ELR (cell line): ENCODE results near the gene MUC3A.
"Not testable (repeated sequence)": the region's sequence is repeated elsewhere in the genome, so short reads cannot be mapped to it uniquely, and the experiment has no call there.

Experiments used
- DNase-seq: peaks from one replicate; pipeline ENCODE4 v3.0.0-alpha.2; 2015; ENCODE audit warnings: low read depth

The MUC3A gene

DNA sequence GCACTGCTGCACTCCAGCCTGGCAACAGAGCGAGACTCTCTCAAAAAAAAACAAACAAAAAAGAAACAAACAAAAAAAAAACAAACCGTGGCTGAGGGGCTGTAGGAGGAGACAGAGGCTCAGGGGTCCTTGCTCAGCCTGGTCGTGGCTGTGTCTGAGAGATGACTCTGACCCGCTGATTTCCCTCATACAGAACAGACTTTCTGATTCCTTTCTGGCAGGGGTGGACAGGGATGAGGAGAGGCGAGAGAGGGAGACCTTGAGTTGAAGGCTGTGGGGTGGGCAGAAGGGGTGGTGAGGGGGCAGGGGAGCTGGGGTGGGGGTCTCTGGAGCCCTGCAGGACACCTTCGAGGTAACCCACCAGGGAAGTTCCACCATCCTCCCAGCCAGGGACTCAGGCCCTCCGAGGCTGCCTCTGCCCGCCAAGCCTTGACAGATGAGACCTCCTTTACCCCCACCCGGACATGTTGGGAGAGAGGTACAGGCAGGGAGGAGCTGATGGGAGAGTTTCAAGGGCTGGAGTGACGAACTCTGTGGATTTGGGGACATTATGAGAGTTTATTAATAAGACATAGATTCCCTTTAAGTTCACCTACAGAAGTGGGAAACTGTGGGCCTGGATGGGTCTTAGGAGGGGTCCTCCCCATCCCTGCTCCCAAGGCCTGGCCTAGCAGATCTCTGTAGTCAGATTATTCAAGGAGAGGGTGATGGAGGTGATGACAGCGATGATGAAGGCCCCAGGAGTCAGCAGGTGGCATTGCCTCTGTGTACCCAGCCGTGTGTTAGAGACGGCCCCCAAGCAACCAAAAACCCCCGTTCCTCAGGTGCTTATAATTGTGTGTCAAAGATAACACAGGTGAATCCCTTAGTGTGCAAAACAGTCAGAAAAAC is 22.0 kb downstream of the MUC3A start:
- DNase-seq, result no peak

DNA sequence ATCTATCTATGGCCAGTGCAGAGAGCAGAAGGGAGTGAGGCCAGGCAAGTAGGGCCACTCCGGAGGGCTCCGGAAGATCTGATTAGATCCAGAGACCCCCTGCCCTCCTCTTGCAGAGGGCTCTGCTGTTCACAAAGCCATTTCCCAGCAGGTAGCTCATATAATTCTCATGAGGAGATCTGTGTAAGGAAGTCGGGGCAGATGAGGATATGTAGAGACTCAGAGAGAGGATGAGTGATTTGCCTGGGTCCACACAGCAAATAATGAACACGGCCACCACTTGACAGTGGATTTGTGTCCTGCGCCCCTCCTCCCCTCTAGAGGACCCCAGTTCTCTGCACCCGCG is 22.6 kb downstream of the MUC3A start:
- no peak for DNase-seq

DNA sequence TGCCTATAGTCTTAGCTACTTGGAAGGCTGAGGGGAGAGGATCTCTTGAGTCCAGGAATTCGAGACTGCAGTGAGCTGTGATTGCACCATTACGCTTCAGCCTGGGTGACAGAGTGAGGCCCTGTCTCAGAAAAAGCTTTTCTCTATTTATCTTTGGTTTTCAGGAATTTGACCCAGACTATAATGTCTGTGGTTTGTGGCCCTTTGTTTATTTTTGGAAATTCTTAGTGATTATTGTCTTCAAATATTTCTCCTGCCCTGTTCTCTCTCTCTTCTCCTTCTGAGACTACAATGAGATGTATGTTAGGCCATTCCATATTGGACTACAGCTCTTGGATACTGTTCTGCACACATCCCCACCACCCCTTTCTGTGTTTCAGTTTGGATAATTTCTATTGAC is 24.7 kb downstream of the MUC3A start:
- DNase-seq, result peak; percentile 25

DNA sequence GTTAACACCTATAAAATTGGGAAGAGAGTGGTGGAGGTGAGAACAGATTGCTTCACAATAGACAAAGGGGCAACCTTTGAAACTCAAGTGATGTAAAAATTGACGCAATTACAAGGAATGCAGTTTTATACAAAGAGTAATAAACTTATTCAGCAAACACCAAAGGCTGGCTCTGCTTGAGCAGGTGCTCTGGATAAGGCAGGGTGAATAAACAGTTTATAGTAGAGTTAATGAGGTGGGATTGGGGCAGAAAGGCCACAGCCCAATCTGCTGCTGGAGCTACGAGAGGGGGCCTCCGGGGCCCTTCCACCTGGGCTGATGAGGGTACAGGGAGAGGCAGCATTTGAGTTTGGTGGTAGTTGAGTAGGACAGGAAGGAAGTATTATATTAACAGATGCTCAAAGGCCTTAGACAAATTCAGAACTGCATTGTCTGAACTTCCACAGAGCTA is 26.1 kb downstream of the MUC3A start:
- no peak for DNase-seq

DNA sequence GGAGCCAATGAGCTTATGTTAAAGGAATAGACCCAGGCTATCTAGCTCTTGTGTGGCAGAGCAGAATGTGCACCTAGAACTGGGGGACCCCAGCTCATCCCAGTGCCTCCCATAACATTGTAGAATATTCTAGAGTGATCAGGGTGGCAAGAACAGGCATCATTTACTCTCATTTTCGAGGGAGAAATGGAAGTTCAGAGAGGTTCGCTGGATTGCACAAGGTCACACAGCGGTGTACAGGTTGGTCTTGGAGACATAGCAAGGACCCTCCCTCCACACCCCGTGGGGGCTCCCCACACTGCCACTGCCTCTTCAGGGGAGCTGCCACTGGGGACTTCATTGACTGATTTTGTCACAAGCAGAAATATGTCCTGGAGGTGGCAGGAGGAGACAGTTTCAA is 29.0 kb downstream of the MUC3A start:
- DNase-seq, result no peak

DNA sequence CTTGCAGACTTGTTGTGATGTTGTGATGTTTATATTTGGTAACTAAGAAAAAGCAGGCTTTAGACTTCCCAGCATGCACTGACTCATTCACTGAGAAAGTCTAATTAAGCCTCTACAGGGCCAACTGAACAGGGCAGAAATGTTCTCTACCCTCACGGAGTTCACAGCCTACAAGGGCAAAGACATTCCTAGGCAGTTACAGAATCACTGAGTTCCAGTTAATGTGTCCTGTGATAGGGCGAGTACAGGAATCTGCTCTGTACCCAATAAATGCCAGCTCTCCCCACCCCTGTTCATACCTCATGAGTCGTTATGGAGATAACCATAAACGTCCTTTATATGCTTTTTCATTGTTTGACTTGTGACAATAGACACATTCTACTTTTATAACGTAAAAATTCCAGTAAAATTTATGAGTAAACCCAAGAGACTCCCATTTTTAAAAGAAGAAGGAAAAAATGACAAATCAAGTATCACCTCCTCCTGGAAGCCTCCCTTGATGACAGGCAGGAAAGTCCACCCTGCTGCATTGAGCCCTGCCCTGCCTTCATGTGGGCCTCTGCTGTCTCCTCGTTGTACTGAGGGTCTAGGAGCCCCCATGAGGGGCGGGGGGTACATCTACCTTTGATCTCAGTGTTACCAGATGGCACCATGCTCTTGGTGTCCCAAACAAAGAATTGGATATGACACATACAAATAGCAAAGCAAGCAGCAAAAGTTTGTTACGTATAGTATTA is 34.3 kb downstream of the MUC3A start:
- no peak for DNase-seq

DNA sequence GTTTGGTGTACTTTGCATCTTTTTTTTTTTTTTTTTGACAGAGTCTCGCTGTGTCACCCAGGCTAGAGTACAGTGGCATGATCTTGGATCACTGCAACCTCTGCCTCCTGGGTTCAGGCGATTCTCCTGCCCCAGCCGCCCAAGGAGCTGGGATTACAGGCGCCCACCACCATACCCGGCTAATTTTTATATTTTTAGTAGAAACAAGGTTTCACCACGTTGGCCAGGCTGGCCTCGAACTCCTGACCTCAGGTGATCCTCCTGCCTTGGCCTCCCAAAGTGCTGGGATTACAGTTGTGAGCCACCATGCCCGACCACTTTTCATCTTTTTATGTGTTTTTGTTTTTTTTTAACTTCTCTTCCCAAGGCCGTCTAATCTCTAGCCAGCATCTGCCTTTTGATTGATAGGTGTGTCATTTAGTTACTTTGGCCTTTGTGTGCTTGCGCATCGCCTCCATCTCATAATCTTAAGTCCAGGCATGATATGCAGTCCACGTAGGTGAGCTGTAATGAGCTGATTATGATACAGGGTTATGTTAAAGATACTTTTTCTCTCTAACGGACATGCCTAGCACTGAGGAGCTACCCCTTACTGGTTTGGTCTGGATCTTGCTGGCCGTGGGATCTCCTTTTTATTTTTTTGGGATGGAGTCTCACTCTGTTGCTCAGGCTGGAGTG is 35.0 kb downstream of the MUC3A start:
- not testable (repeated sequence) for DNase-seq

DNA sequence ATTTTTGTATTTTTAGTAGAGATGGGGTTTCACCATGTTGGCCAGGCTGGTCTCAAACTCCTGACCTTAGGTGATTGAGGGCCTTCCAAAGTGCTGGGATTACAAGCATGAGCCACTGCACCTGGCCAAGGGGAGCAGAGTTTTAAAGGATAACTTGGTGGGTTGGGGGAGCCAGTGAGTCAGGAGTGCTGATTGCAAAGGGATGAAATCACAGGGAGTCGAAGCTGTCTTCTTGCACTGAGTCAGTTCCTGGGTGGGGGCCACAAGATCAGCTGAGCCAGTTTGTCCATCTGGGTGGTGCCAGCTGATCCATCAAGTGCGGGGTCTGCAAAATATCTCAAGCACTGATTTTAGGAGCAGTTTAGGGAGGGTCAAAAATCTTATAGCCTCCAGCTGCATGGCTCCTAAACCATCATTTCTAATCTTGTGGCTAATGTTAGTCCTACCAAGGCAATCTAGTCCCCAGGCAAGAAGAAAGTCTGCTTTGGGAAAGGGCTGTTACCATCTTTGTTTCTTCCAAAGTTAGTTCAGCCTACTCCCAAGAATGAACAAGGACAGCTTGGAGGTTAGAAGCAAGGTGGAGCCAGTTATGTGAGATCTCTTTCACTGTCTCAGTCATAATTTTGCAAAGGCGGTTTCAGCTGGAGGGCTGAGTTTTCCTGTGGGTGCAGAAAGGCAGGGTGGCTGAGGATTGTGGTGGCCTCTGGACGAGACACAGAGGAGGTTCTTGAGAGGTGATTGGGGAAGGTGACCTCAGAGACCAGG is 35.9 kb downstream of the MUC3A start:
- peak; percentile 10 for DNase-seq

DNA sequence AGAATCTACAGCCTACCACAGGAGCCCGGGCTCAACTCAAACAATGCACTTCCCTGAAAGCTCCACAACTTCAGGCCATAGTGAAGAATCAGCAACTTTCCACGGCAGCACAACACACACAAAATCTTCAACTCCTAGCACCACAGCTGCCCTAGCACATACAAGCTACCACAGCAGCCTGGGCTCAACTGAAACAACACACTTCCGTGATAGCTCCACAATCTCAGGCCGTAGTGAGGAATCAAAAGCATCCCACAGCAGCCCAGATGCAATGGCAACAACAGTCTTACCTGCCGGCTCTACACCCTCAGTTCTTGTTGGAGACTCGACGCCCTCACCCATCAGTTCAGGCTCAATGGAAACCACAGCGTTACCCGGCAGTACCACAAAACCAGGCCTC is 42.3 kb downstream of the MUC3A start:
- no peak for DNase-seq

DNA sequence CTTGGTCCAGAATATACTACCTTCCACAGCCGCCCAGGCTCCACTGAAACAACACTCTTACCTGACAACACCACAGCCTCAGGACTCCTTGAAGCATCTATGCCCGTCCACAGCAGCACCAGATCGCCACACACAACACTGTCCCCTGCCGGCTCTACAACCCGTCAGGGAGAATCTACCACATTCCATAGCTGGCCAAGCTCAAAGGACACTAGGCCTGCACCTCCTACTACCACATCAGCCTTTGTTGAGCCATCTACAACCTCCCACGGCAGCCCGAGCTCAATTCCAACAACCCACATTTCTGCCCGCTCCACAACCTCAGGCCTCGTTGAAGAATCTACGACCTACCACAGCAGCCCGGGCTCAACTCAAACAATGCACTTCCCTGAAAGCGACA is 42.9 kb downstream of the MUC3A start:
- DNase-seq, result not testable (repeated sequence)

DNA sequence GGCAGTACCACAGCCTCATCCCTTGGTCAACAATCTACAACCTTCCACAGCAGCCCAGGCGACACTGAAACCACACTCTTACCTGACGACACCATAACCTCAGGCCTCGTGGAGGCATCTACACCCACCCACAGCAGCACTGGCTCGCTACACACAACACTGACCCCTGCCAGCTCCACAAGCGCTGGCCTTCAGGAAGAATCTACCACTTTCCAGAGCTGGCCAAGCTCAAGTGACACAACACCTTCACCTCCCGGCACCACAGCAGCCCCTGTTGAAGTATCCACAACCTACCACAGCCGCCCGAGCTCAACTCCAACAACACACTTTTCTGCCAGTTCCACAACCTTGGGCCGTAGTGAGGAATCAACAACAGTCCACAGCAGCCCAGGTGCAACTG is 45.3 kb downstream of the MUC3A start:
- not testable (repeated sequence) for DNase-seq

DNA sequence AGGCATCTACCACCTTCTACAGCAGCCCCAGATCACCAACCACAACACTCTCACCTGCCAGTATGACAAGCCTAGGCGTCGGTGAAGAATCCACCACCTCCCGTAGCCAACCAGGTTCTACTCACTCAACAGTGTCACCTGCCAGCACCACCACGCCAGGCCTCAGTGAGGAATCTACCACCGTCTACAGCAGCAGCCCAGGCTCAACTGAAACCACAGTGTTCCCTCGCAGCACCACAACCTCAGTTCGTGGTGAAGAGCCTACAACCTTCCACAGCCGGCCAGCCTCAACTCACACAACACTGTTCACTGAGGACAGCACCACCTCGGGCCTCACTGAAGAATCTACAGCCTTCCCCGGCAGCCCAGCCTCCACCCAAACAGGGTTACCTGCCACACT is 49.2 kb downstream of the MUC3A start:
- not testable (repeated sequence) for DNase-seq

DNA sequence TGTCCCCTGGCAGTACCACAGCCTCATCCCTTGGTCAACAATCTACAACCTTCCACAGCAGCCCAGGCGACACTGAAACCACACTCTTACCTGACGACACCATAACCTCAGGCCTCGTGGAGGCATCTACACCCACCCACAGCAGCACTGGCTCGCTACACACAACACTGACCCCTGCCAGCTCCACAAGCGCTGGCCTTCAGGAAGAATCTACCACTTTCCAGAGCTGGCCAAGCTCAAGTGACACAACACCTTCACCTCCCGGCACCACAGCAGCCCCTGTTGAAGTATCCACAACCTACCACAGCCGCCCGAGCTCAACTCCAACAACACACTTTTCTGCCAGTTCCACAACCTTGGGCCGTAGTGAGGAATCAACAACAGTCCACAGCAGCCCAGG is 50.0 kb downstream of the MUC3A start:
- DNase-seq, result not testable (repeated sequence)

DNA sequence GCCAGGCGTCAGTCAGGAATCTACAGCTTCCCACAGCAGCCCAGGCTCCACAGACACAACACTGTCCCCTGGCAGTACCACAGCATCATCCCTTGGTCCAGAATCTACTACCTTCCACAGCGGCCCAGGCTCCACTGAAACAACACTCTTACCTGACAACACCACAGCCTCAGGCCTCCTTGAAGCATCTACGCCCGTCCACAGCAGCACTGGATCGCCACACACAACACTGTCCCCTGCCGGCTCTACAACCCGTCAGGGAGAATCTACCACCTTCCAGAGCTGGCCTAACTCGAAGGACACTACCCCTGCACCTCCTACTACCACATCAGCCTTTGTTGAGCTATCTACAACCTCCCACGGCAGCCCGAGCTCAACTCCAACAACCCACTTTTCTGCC is 50.7 kb downstream of the MUC3A start:
- DNase-seq, result not testable (repeated sequence)

DNA sequence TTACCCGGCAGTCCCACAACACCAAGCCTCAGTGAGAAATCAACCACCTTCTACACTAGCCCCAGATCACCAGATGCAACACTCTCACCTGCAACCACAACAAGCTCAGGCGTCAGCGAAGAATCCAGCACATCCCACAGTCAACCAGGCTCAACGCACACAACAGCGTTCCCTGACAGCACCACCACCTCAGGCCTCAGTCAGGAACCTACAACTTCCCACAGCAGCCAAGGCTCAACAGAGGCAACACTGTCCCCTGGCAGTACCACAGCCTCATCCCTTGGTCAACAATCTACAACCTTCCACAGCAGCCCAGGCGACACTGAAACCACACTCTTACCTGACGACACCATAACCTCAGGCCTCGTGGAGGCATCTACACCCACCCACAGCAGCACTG is 53.0 kb downstream of the MUC3A start:
- not testable (repeated sequence) for DNase-seq

DNA sequence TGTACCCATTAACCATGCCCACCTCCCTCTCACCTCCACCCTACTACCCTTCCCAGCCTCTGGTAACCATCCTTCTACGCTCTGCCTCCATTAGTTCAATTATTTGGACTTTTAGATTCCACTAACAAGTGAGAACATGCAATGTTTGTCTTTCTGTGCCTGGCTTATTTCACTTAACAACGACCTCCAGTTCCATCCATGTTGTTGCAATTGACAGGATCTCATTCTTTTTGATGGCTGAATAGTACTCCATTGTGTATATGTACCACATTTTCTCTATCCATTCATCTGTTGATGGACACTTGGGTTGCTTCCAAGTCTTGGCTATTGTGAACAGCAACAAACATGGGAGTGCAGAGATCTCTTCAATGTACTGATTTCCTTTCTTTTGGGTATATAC is 58.0 kb downstream of the MUC3A start:
- not testable (repeated sequence) for DNase-seq

DNA sequence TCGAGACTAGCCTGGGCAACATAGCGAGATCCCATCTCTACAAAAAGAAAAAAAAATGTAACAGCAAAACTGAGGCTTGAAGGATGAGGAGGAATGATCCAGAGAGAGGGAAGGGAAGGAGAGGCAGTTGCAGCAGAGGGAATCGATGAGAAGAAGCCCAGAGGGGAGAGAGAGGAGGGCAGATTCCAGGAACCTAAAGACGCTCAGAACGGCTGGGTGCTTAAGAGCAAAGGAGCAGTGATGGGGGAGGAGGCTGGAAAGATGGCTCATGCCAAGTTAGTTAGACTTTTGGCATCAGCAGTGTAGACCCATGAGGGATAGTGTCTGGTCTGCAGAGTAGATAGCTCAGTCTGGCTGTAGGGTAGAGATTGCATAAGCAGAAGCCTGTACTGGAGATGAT is 60.3 kb downstream of the MUC3A start:
- no peak for DNase-seq

DNA sequence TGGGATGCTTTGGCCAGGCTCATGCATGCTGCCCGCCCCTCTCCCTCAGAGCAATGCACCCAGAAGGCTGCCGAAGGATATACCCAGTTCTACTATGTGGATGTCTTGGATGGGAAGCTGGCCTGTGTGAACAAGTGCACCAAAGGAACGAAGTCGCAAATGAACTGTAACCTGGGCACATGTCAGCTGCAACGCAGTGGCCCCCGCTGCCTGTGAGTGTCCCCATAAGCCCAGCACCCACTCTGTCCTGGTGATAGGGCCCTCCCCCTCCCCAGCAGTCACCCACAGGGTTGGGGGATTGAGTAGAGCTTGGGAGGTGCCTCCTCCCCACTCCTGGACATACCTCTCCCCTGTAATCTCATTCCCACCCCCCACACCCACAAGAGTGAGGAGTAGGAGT is 63.6 kb downstream of the MUC3A start:
- DNase-seq, result no peak

DNA sequence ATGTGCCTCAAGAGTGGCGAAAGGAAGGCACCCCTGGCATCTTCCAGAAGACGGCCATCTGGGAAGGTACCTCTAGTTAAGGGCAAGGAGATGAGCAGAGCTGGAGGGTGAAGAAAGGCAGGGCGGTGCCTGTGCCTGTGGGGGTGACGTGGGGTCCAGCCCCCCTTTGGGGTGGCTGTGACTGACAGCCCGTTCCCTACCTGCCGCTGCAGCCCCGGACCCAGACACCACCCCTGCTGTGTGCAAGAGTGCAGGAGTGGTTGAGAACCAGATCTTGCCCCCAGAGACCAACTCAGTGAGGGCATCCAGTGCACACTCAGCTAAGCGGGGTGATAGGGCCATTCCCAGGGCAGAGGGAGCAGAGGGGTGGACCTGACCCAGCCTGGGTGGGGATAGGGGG is 66.3 kb downstream of the MUC3A start:
- no peak for DNase-seq

DNA sequence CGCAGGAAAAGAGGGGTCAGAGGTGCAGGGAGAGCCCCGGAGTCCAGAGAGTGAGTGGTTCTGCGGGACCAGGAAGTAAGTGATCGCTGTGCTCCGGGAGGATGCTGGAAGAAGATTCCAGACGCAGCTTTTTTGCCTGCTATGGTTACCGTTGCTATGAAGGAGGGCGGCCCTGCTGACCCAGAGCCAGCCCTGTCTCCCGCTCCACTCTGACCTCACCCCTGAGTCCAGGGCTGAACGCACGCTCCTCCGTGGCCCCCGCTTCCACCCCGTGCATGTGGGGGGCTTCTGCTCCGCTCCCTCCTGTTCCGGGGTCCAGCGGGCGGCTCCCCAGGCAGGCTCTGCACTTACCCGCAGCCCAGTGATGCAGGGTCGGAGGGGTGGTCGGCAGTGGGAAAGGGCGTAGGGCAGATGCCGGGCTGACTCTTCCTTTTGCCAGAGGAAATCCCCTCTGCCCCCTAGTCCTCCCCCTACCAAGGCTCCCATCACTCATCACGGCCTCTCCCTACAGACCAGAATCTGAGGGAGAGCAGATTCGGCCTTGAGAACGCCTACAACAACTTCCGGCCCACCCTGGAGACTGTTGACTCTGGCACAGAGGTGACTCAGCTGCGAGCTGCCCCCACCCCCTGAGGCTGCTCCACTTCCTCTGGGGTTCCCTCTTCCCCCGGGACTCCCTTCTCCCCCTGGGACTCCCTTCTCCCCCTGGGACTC is 67.9 kb downstream of the MUC3A start:
- peak; percentile 89 for DNase-seq
